BLaER1 (cell line): Measurements from ENCODE around the gene ZNF3.

Experiments
- H3K27ac ChIP-seq: shearing (Covaris generic); formaldehyde crosslinking; 2 replicates; pipeline ENCODE4 v1.8.1; 2022
- H3K27me3 ChIP-seq: shearing (Covaris generic); formaldehyde crosslinking; 2 replicates; pipeline ENCODE4 v1.8.1; 2022
- H3K36me3 ChIP-seq: shearing (Covaris generic); formaldehyde crosslinking; 2 replicates; pipeline ENCODE4 v1.8.1; 2022
- H3K4me1 ChIP-seq: shearing (Covaris generic); formaldehyde crosslinking; 2 replicates; pipeline ENCODE4 v1.8.1; 2022
- H3K4me2 ChIP-seq: shearing (Covaris generic); formaldehyde crosslinking; 2 replicates; pipeline ENCODE4 v1.8.1; 2022
- H3K4me3 ChIP-seq: shearing (Covaris generic); formaldehyde crosslinking; 2 replicates; pipeline ENCODE4 v1.8.1; 2022
- H3K9ac ChIP-seq: shearing (Covaris generic); formaldehyde crosslinking; 2 replicates; pipeline ENCODE4 v1.8.1; 2022
- H3K9me3 ChIP-seq: shearing (Covaris generic); formaldehyde crosslinking; 2 replicates; pipeline ENCODE4 v1.8.1; 2022
- H4K20me1 ChIP-seq: shearing (Covaris generic); formaldehyde crosslinking; 2 replicates; pipeline ENCODE4 v1.8.1; 2022
- Cebpa-rat ChIP-seq: shearing (Covaris generic); IDR thresholded peaks from 2 replicates; pipeline ENCODE4 v1.8.1; 2022

ZNF3 gene

DNA sequence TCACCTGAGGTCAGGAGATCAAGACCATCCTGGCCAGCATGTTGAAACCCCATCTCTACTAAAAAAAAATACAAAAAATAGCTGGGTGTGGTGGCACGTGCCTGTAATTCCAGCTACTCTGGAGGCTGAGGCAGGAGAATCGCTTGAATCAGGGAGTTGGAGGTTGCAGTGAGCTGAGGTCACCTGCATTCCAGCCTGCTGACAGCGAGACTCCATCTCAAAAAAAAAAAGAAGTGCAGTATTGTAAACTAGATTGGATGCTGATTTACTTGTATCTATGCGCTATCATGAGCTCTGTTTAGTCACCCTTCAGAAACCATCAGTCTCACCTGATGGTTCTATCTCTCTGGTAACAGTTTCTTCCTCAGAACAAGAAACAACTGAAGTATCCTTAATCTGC is 18.1 kb downstream of the ZNF3 start:
- no peak overlapping the region for H3K4me3 ChIP-seq
- peaks cover 11% of the 10 kb centered on the region; the same call in 1 of the 2 replicates for H4K20me1 ChIP-seq
- H3K4me1 ChIP-seq: no peaks in the 10 kb centered on the region
- no peak for TF ChIP-seq Cebpa-rat
- no peaks in the 10 kb centered on the region for H3K27me3 ChIP-seq
- no peaks in the 10 kb centered on the region for H3K9me3 ChIP-seq
- no peak overlapping the region for H3K27ac ChIP-seq
- H3K4me2 ChIP-seq: no peak overlapping the region
- peaks cover 100% of the 10 kb centered on the region for H3K36me3 ChIP-seq
- peak overlapping the region; percentile 4; the same call in 1 of the 2 replicates for H3K9ac ChIP-seq

GRCh38 chr7:100061518-100062193 is 19.9 kb downstream of the ZNF3 start:
- Histone ChIP-seq H3K4me3 (no peak overlapping the region), H4K20me1 (no peaks in the 10 kb centered on the region), H3K9me3 (no peaks in the 10 kb centered on the region), H3K9ac (no peak overlapping the region), H3K4me1 (no peaks in the 10 kb centered on the region), H3K27ac (no peak overlapping the region), H3K36me3 (peaks cover 100% of the 10 kb centered on the region), H3K4me2 (no peak overlapping the region), H3K27me3 (no peaks in the 10 kb centered on the region)
- no peak for TF ChIP-seq Cebpa-rat

GRCh38 chr7:100059251-100059739 is 22.2 kb downstream of the ZNF3 start:
- H3K9me3 ChIP-seq: no peaks in the 10 kb centered on the region
- H4K20me1 ChIP-seq: no peaks in the 10 kb centered on the region
- H3K27me3 ChIP-seq: no peaks in the 10 kb centered on the region
- no peak overlapping the region for H3K4me2 ChIP-seq
- peaks cover 78% of the 10 kb centered on the region for H3K36me3 ChIP-seq
- no peaks in the 10 kb centered on the region for H3K4me1 ChIP-seq
- TF ChIP-seq Cebpa-rat: no peak
- no peak overlapping the region for H3K27ac ChIP-seq
- H3K9ac ChIP-seq: no peak overlapping the region
- H3K4me3 ChIP-seq: no peak overlapping the region

GRCh38 chr7:100057006-100057405 is 24.5 kb downstream of the ZNF3 start:
- Histone ChIP-seq H3K9me3 (no peaks in the 10 kb centered on the region), H3K4me2 (no peak overlapping the region), H3K9ac (0 out of 2 replicates have a peak overlapping the region, but pooled peaks have one; percentile 15), H3K4me1 (peaks cover 9% of the 10 kb centered on the region), H3K27ac (no peak overlapping the region), H4K20me1 (peaks cover 5% of the 10 kb centered on the region; the same call in 1 of the 2 replicates), H3K27me3 (no peaks in the 10 kb centered on the region), H3K4me3 (no peak overlapping the region), H3K36me3 (peaks cover 55% of the 10 kb centered on the region)
- TF ChIP-seq Cebpa-rat: no peak

- Histone ChIP-seq H3K4me3 (no peak overlapping the region), H3K9me3 (no peaks in the 10 kb centered on the region), H3K4me1 (peaks cover 24% of the 10 kb centered on the region), H3K4me2 (peak overlapping the region; percentile 52), H3K27ac (no peak overlapping the region), H3K36me3 (peaks cover 17% of the 10 kb centered on the region), H3K27me3 (no peaks in the 10 kb centered on the region), H4K20me1 (peaks cover 5% of the 10 kb centered on the region; the same call in 1 of the 2 replicates), H3K9ac (no peak overlapping the region)
- TF ChIP-seq Cebpa-rat: no peak
These were observed 28.3 kb downstream of the ZNF3 start for GRCh38 chr7:100053215-100053614.

DNA sequence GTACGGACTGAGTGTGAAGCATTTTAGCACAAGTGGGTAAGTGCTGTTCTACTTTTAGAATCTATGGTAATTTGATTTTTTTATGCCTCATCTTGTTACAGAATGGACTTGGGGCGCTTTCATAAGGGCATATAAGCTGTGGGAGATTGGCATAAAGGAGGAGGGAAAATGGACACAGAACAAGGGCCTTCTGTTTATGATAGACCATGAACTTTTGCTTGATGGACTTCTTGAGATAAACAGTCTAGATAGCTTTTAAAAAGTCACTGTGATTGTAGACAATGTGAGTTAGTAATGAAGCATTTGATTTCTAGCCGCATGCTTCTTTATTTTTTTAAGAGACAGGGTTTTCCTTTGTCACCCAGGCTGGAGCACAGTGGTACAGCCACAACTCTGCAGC is 29.9 kb downstream of the ZNF3 start:
- Histone ChIP-seq H3K9me3 (no peaks in the 10 kb centered on the region), H3K9ac (no peak overlapping the region), H3K4me3 (no peak overlapping the region), H3K4me2 (no peak overlapping the region), H3K36me3 (peaks cover 1% of the 10 kb centered on the region), H3K27ac (no peak overlapping the region), H3K4me1 (peaks cover 24% of the 10 kb centered on the region), H3K27me3 (no peaks in the 10 kb centered on the region), H4K20me1 (peaks cover 5% of the 10 kb centered on the region; the same call in 1 of the 2 replicates)
- TF ChIP-seq Cebpa-rat: no peak

DNA sequence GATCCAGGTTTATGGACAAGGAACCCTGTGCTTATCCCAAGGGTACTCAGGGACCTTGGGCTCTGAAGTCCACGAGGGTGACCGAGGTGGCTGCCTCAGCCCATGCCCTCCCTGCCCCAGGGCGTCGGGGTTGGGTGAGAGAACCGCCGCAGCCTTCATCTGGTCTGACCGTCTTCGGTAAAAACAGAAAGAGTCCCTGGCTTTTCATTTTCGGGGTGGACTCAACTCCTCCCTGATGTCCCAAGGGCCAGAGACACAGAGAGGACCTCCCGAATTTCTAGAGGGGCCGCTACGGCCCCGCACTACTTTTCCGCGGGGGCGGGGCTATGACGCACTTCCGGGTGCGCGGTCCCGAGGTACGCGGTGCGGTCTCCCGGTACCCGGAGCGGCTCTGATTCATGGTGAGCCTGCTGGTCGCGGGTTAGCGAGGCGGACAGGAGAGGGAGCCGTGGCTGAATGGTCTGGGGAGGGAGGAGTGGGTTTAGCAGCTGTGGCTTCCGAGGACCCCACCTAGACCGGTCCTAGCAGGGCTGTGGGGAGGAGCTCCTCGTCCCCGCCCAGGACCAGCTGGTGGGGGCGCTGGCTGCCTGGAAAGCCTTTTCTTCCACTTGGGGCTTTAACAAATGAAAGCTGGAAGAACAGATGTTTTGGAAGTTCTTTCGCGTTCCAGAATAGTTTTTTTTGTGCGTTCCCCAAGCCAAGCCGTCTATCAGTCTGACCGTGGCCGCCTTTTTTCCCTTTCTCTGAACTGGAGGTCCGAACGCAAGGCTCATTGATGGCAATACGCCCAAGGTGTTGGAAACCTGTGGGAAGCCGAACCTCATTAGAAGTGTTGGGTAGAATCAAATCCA is 31.9 kb downstream of the ZNF3 start, which contains the start of gene ZSCAN21:
TSS of gene ZSCAN21 (plus strand) at position 334 of the 851 bp plus-strand sequence. CDS start 7,233 bp downstream, outside the sequence.
- peak within 1 kb of the TSS; percentile 74 for H3K9ac ChIP-seq
- H3K9me3 ChIP-seq: no peaks in the 10 kb centered on the region
- peak within 1 kb of the TSS; percentile 75 for H3K4me3 ChIP-seq
- TF ChIP-seq Cebpa-rat: no peak
- H3K27me3 ChIP-seq: no peaks in the 10 kb centered on the region
- peak within 1 kb of the TSS; percentile 77 for H3K4me2 ChIP-seq
- peaks cover 30% of the 10 kb centered on the region for H3K4me1 ChIP-seq
- H3K36me3 ChIP-seq: no peaks in the 10 kb centered on the region
- H3K27ac ChIP-seq: peak within 1 kb of the TSS; percentile 72
- peaks cover 5% of the 10 kb centered on the region; the same call in 1 of the 2 replicates for H4K20me1 ChIP-seq

DNA sequence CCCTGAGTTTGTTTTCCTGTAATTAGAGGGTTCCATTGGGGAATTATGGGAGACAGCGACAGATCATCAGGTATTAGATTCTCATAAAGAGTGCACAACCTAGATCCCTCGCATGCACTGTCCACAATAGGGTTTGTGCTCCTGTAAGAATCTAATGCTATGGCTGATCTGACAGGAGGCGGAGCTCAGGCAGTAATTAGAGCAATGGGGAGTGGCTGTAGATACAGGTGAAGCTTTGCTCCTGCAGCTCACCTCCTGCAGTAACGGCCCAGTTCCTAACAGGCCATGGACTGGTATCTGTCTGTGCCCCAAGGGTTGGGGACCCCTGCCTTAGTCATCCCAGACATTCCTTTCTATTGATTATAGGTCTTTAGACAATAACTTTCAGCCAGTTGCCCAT is 32.8 kb downstream of the ZNF3 start:
- Histone ChIP-seq H3K9ac (no peak overlapping the region), H3K27ac (no peak overlapping the region), H3K36me3 (no peaks in the 10 kb centered on the region), H3K27me3 (no peaks in the 10 kb centered on the region), H3K4me3 (no peak overlapping the region), H3K4me2 (peak overlapping the region; percentile 77; the same call in 1 of the 2 replicates), H3K4me1 (peaks cover 39% of the 10 kb centered on the region), H3K9me3 (no peaks in the 10 kb centered on the region), H4K20me1 (peaks cover 5% of the 10 kb centered on the region; the same call in 1 of the 2 replicates)
- no peak for TF ChIP-seq Cebpa-rat

DNA sequence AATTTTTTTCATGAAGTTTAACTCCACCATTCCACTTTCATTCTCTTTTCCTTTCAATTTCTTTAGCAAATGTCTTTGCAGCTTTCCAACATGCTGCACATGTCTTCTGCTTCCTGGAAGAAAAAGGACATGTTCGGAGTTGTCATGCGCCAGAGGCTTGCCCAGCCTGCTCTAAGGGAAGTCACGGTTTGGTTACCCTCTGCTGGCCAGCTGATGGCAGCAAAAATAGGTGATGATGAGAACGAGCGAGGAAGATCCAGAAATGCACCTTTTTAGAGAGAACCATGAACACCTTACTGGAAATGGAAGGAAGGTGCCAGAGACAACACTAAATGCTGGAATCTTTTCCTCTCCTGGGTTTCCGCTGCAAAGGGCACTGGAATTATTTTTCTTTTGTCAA is 36.8 kb downstream of the ZNF3 start:
- Histone ChIP-seq H3K9me3 (no peaks in the 10 kb centered on the region), H3K27me3 (no peaks in the 10 kb centered on the region), H3K9ac (no peak overlapping the region), H3K4me1 (peaks cover 31% of the 10 kb centered on the region), H3K4me3 (no peak overlapping the region), H3K4me2 (peak overlapping the region; percentile 56), H4K20me1 (no peaks in the 10 kb centered on the region), H3K27ac (0 out of 2 replicates have a peak overlapping the region, but pooled peaks have one; percentile 55), H3K36me3 (peaks cover 8% of the 10 kb centered on the region; the same call in 1 of the 2 replicates)
- no peak for TF ChIP-seq Cebpa-rat
